ENCODE measurements around the gene SULT2B1.

DNA sequence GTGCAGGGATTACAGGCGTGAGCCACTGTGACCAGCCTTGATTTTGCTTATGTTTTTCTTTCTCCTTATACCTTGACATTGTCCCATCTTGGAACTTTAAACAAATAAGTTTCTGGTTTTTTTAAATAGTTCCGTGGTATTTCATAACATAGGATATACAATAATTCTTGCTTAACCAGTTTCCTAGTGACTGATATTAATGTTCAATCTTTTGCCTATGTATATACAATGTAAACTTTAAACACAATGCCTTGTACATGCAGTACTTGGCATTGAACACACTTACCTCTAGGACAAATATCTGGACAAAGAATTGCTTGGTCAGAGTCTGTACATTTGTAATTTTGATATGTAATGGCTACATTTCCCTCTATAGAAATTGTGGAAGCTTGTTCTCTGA is 30.2 kb downstream of the SULT2B1 start:
- TF ChIP-seq, protein P1, sequence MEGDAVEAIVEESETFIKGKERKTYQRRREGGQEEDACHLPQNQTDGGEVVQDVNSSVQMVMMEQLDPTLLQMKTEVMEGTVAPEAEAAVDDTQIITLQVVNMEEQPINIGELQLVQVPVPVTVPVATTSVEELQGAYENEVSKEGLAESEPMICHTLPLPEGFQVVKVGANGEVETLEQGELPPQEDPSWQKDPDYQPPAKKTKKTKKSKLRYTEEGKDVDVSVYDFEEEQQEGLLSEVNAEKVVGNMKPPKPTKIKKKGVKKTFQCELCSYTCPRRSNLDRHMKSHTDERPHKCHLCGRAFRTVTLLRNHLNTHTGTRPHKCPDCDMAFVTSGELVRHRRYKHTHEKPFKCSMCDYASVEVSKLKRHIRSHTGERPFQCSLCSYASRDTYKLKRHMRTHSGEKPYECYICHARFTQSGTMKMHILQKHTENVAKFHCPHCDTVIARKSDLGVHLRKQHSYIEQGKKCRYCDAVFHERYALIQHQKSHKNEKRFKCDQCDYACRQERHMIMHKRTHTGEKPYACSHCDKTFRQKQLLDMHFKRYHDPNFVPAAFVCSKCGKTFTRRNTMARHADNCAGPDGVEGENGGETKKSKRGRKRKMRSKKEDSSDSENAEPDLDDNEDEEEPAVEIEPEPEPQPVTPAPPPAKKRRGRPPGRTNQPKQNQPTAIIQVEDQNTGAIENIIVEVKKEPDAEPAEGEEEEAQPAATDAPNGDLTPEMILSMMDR (IDR thresholded peaks at IDR 0.05), result no peak
- TF ChIP-seq POLR2AphosphoS5 (IDR thresholded peaks at IDR 0.05), result no peak

Data from transverse colon (tissue), 4 donors.